ENCODE data around the gene SYCE3. TPM values are rescaled to one million over a fixed set of nuclear protein-coding genes. Genes with fewer than 3 reads are reported as not detected.
A peak's percentile ranks its signal among the peaks of the same experiment; 100 is the strongest.

SYCE3 gene
- total and polyA plus RNA-seq, 9 of the 15 experiments (the other 6 are each of a cell fraction or from before 2014, with no cell fraction given): 0.56 TPM; not detected in 8

DNA sequence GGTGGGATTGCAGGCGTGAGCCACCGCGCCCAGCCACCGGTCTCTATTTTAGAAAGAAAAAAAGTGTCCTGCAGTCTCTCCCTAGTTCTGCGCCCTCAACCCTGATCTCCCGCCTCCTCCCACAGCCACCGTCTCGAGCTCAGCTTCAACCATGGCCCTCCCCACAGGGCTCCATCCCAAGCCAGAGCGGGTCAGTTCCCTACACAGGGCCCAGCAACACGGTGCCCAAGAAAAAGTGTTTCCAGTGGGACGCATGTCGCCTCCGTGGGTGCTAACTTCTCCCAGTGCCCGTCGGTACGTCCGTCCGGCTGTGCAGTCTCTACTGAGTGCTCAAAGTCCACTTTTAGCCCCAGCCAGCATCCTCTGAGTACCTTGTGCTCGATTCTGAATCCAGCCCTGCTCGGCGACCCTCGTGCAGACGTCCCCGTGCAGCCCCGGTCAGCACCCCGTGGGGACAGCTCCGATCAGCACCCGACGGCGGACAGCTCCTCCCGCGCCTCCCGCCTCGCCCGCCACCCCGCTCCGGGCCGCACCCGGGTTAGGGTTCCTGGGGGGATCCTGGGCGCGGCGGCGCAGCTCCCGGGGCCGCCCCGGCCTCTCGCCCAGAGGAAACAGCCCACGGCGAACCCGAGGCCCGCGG, 37.2 kb upstream of the SYCE3 start (continued):
- TF ChIP-seq E2F4 (CRISPR knock-in tag; IDR thresholded peaks at IDR 0.05; ENCODE audit: low read depth) (peak; percentile 91), PHTF2 (CRISPR knock-in tag; IDR thresholded peaks at IDR 0.05) (no peak), ZFX (CRISPR knock-in tag; IDR thresholded peaks at IDR 0.05) (peak; percentile 37), VEZF1 (CRISPR knock-in tag; IDR thresholded peaks at IDR 0.05) (peak; percentile 65), ZNF133 (CRISPR knock-in tag; IDR thresholded peaks at IDR 0.05) (no peak), CBFA2T2 (conservative IDR thresholded peaks at IDR 0.05) (no peak), BHLHE40 (IDR thresholded peaks at IDR 0.05; ENCODE audit: low read length) (no peak), TEAD1 (CRISPR knock-in tag; IDR thresholded peaks at IDR 0.05) (peak in 1 of 2 experiments; percentile 86; a peak in 1 of 4 replicates), BCL6 (CRISPR knock-in tag; IDR thresholded peaks at IDR 0.05) (no peak), ZNF134 (CRISPR knock-in tag; conservative IDR thresholded peaks at IDR 0.05) (no peak), MED1 (CRISPR knock-in tag; IDR thresholded peaks at IDR 0.05; ENCODE audit: borderline replicate concordance) (peak; percentile 63; the same call in 1 of the 2 replicates), MEF2D (tag; conservative IDR thresholded peaks at IDR 0.05; ENCODE audit: low read depth) (no peak)
- TF ChIP-seq, protein P1, sequence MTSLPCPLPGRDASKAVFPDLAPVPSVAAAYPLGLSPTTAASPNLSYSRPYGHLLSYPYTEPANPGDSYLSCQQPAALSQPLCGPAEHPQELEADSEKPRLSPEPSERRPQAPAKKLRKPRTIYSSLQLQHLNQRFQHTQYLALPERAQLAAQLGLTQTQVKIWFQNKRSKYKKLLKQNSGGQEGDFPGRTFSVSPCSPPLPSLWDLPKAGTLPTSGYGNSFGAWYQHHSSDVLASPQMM (CRISPR knock-in tag; IDR thresholded peaks at IDR 0.05): no peak
- TF ChIP-seq, protein P2, sequence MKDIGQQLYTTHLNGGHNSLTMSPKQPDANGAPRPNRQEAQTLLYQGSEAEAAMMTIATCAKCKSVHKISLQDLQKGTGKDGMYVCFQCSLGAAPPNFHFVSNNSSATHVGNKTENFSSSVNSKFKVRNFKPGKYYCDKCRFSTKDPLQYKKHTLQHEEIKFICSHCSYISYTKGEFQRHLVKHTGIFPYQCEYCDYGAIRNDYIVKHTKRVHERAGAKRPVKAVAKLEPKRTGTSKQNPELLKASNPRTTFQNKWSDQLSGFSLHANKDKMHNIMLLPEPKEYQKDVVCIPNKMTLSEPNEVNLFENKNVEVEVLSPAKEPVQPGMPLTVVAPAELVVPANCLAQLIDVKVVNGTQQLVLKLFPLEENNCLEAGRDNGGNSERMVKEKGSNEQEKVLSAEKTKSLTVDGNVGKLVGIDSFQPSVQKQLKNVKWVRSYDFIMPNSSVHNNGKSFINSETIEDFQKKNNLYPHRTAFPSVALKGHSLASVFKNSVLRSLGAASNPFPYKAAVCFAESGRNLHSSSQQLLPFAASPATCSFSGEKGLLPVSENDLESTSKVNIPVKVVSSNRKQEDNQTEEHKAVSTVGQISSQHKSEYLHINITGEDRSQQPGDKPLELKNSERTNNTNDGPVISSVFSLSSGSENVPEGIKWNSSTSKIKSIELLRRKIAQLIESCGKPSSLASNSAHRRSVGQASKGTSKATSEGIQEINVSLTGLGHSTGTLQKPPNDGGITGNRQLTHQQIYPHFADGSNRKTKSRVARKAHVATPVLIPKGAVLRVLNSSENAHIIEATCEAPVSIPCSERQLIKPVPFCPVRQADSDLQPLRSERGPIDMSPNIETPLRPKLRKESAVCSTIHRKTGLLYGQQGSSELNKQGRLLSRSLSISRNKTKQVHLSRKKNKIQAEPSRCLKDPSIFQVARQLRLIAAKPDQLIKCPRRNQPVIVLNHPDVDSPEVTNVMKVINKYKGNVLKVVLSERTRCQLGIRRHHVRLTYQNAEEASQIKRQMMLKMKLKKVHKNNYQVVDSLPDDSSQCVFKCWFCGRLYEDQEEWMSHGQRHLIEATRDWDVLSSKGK (CRISPR knock-in tag; IDR thresholded peaks at IDR 0.05): no peak
- TF ChIP-seq, protein P3, sequence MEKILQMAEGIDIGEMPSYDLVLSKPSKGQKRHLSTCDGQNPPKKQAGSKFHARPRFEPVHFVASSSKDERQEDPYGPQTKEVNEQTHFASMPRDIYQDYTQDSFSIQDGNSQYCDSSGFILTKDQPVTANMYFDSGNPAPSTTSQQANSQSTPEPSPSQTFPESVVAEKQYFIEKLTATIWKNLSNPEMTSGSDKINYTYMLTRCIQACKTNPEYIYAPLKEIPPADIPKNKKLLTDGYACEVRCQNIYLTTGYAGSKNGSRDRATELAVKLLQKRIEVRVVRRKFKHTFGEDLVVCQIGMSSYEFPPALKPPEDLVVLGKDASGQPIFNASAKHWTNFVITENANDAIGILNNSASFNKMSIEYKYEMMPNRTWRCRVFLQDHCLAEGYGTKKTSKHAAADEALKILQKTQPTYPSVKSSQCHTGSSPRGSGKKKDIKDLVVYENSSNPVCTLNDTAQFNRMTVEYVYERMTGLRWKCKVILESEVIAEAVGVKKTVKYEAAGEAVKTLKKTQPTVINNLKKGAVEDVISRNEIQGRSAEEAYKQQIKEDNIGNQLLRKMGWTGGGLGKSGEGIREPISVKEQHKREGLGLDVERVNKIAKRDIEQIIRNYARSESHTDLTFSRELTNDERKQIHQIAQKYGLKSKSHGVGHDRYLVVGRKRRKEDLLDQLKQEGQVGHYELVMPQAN (IDR thresholded peaks at IDR 0.05; ENCODE audit: borderline replicate concordance): peak; percentile 75; the same call in 1 of the 2 replicates

Data from K562 (cell line).